PC-9 (cell line): ENCODE results near the gene S100A16.

Experiments used
- CTCF ChIP-seq: fragments of 200-600 bp; sonication (generic); conservative IDR thresholded peaks from 2 replicates; pipeline ENCODE4 v1.6.1; 2017; ENCODE audit warnings: mixed run types, antibody characterized with exemption, mild to moderate bottlenecking, moderate library complexity
- EZH2 ChIP-seq: fragments of 200-600 bp; sonication (generic); IDR thresholded peaks from 2 replicates; pipeline ENCODE4 v1.8.0; 2017; ENCODE audit warnings: antibody characterized with exemption, low read depth

GRCh38 chr1:153649137-153649862, 36.4 kb upstream of the S100A16 start:
- TF ChIP-seq CTCF (no peak), EZH2 (no peak)
